GM12878 (cell line): Measurements from ENCODE around the gene PLPP3. TPM values are rescaled to one million over a fixed set of nuclear protein-coding genes. Genes with fewer than 3 reads are reported as not detected.

Experiments used
- ATAC-seq: fragments of 200-7000 bp; cut with Tn5 transposase; 3 replicates; pipeline ENCODE4 v1.9.1; 2020; ENCODE audit warnings: mild to moderate bottlenecking, moderate library complexity
- BruUV-seq: library from RNA; stranded (reverse); fragments of 400-500 nt; replicated peaks from 2 replicates; lab custom pipeline; 2021; lab: Mats Ljungman, UMichigan
- CTCF ChIA-PET: fragments of 300-600 bp; sonication (Branson Sonifier 250); formaldehyde crosslinking; extraction: SDS; loops from one replicate; lab custom pipeline; 2021; ENCODE audit warnings: inconsistent platforms; lab: Yijun Ruan, JAX
- POLR2A ChIA-PET: fragments of 350-600 bp; formaldehyde crosslinking; extraction: SDS; loops from one replicate; lab custom pipeline; 2021; ENCODE audit warnings: inconsistent platforms; lab: Charles Lee
- RAD21 ChIA-PET: fragments of 300-600 bp; sonication (Branson Sonifier 250); formaldehyde crosslinking; loops from one replicate; lab custom pipeline; 2023; ENCODE audit warnings: antibody characterized with exemption; ENCODE audit not compliant: unreplicated experiment; lab: Charles Lee
- SMC1A ChIA-PET: fragments of 300-600 bp; sonication (Branson Sonifier 250); formaldehyde crosslinking; loops from one replicate; lab custom pipeline; 2023; ENCODE audit not compliant: unreplicated experiment, uncharacterized antibody; lab: Charles Lee
- DNase-seq: peaks from one replicate; pipeline ENCODE4 v3.0.0-alpha.2; 2011; ENCODE audit warnings: low read depth, low spot score
- FAIRE-seq: peaks from 3 replicates; lab custom pipeline; 2011; peaks lifted over from hg19 to GRCh38; lab: Jason Lieb, UNC
- H2AFZ ChIP-seq: 2 replicates; pipeline ENCODE4 v1.6.0; 2011; ENCODE audit warnings: low read depth, low read length, control low read depth; ENCODE audit not compliant: control insufficient read depth
- H3K27ac ChIP-seq: 2 replicates; pipeline ENCODE4 v1.5.1; 2011; ENCODE audit warnings: control low read depth; ENCODE audit not compliant: control insufficient read depth, insufficient read depth
- H3K27me3 ChIP-seq, 2 experiments: replicated peaks in 1 of 2; 2 replicates each; pipeline versions ENCODE4 v1.6.0 to v1.6.1; 2011; ENCODE audit warnings: low read length in 1 of 2; ENCODE audit not compliant: control insufficient read depth in 2 of 2, insufficient read depth in 2 of 2
- H3K36me3 ChIP-seq, 2 experiments: 2 replicates each; pipeline ENCODE4 v1.5.1; 2011; ENCODE audit warnings: low read length in 1 of 2; ENCODE audit not compliant: control insufficient read depth in 2 of 2, insufficient read depth in 2 of 2
- H3K4me1 ChIP-seq: 2 replicates; pipeline ENCODE4 v1.6.1; 2011; ENCODE audit warnings: mild to moderate bottlenecking, low read length, moderate library complexity, mixed read lengths; ENCODE audit not compliant: control insufficient read depth, insufficient read depth
- H3K4me2 ChIP-seq: 2 replicates; pipeline ENCODE4 v1.6.0; 2011; ENCODE audit warnings: control low read depth; ENCODE audit not compliant: control insufficient read depth, insufficient read depth
- H3K4me3 ChIP-seq: fragments of 200-600 bp; sonication (generic); 2 replicates; pipeline ENCODE4 v1.5.1; 2016
- H3K79me2 ChIP-seq: 2 replicates; pipeline ENCODE4 v1.6.0; 2011; ENCODE audit warnings: low read length; ENCODE audit not compliant: control insufficient read depth, insufficient read depth
- H3K9ac ChIP-seq: 2 replicates; pipeline ENCODE4 v1.8.0; 2011; ENCODE audit warnings: low read length, control low read depth, mixed read lengths; ENCODE audit not compliant: control insufficient read depth, insufficient read depth
- H3K9me3 ChIP-seq: replicated peaks from 3 replicates; pipeline ENCODE4 v1.5.1; 2011; ENCODE audit warnings: mild to moderate bottlenecking, low read length; ENCODE audit not compliant: control insufficient read depth, insufficient read depth
- H4K20me1 ChIP-seq: 2 replicates; pipeline ENCODE4 v1.6.0; 2011; ENCODE audit not compliant: control insufficient read depth, insufficient read depth
- HSF1 ChIP-seq: fragments of 150-350 bp; IDR thresholded peaks from 2 replicates; pipeline ENCODE4 v1.6.1; 2014; ENCODE audit warnings: mild to moderate bottlenecking, low read depth, low read length
- MYB ChIP-seq: fragments of 150-350 bp; IDR thresholded peaks from 2 replicates; pipeline ENCODE4 v1.6.1; 2014; ENCODE audit warnings: mild to moderate bottlenecking, low read depth, low read length, borderline replicate concordance
- POLR2AphosphoS2 ChIP-seq: IDR thresholded peaks from 2 replicates; pipeline ENCODE4 v1.6.1; 2011; ENCODE audit warnings: low read depth, mild to moderate bottlenecking, low read length, improper control_type of control experiment, moderate library complexity
- POLR2AphosphoS5 ChIP-seq: IDR thresholded peaks from 2 replicates; pipeline ENCODE4 v1.6.1; 2011; ENCODE audit warnings: mild to moderate bottlenecking, low read length, inconsistent platforms
- POU2F2 ChIP-seq: IDR thresholded peaks from 3 replicates; pipeline ENCODE4 v1.6.1; 2011; ENCODE audit warnings: low read depth, mild to moderate bottlenecking, low read length, borderline replicate concordance
- RELA ChIP-seq: fragments of 450-650 bp; IDR thresholded peaks from 2 replicates; pipeline ENCODE4 v1.8.0; 2014; ENCODE audit warnings: borderline replicate concordance; ENCODE audit not compliant: partially characterized antibody
- SP1 ChIP-seq: IDR thresholded peaks from one replicate; pipeline ENCODE4 v1.6.1; 2011; ENCODE audit warnings: low read depth, low read length
- SPI1 ChIP-seq: IDR thresholded peaks from 2 replicates; pipeline ENCODE4 v1.6.1; 2011; ENCODE audit warnings: low read depth, mild to moderate bottlenecking, low read length, moderate library complexity, borderline replicate concordance; ENCODE audit not compliant: insufficient read depth
- TCF12 ChIP-seq: IDR thresholded peaks from 2 replicates; pipeline ENCODE4 v1.6.1; 2011; ENCODE audit warnings: low read depth, mild to moderate bottlenecking, low read length
- ZSCAN29 ChIP-seq: fragments of 450-650 bp; IDR thresholded peaks from 2 replicates; pipeline ENCODE4 v1.6.1; 2017; ENCODE audit warnings: mild to moderate bottlenecking, moderate library complexity
- ZZZ3 ChIP-seq: IDR thresholded peaks from 2 replicates; pipeline ENCODE4 v1.6.1; 2011; ENCODE audit warnings: low read depth; ENCODE audit not compliant: control insufficient read depth, insufficient read length
- WGBS: methylation state at CpG from one replicate; pipeline ENCODE4 v1.1.6; 2016; ENCODE audit warnings: low lambda C conversion rate; ENCODE audit not compliant: insufficient replicate concordance, insufficient coverage; ENCODE audit errors: missing lambda C conversion rate; 5-methylcytosine and 5-hydroxymethylcytosine counted together
- in situ Hi-C: fragments of 300-500 bp; cut with MboI; formaldehyde crosslinking; loops from 9 replicates; pipeline ENCODE4 v1.14.3; 2018; ENCODE audit warnings: mixed read lengths
- intact Hi-C: fragments of 100-400 bp; cut with micrococcal nuclease; formaldehyde crosslinking; loops from one replicate; pipeline ENCODE4 v1.14.2; 2022; ENCODE audit not compliant: unreplicated experiment
- polyA plus RNA-seq, 11 experiments: library from polyadenylated mRNA; depleted of rRNA in 4 of 11; unstranded in 6 of 11; stranded (reverse) in 5 of 11; fragments of >200 nt; fragmentation: Nextera tagmentation in 4 of 11; fragmentation: Illumina TruSeq in 1 of 11; extraction: Ambion mirVana in 4 of 11; extraction: Trizol in 1 of 11; gene quantifications; 1 replicate in 1 of 11; 2 replicates in 10 of 11; pipeline versions ENCODE4 v1.2.1 to v1.2.3, GENCODE V29; 2011 to 2016; ENCODE audit warnings: inconsistent platforms in 2 of 11, missing spikeins in 2 of 11, low read depth in 1 of 11
- total RNA-seq, 4 experiments: library from RNA; depleted of rRNA in 3 of 4; stranded (reverse); fragments of >200 nt in 3 of 4; fragmentation: Illumina TruSeq in 1 of 4; extraction: Trizol in 1 of 4; gene quantifications; 2 replicates each; pipeline versions ENCODE4 v1.2.1 to v1.2.3, GENCODE V29; 2013 to 2021

PLPP3 gene
- total and polyA plus RNA-seq, 10 of the 15 experiments (the other 5 are each of a cell fraction or from before 2014, with no cell fraction given), result 6.4 to 26.8 (median 9.5) TPM

- Histone ChIP-seq H3K4me2 (no peak overlapping the region), H3K9me3 (no peaks in the 10 kb centered on the region), H3K27me3 (no peaks in the 10 kb centered on the region), H3K27ac (no peak overlapping the region), H2AFZ (no peak overlapping the region), H3K4me3 (no peak overlapping the region), H4K20me1 (no peaks in the 10 kb centered on the region), H3K9ac (no peak overlapping the region), H3K4me1 (no peaks in the 10 kb centered on the region), H3K79me2 (no peaks in the 10 kb centered on the region), H3K36me3 (no peaks in the 10 kb centered on the region)
- DNase-seq (no peak), FAIRE-seq (no peak), ATAC-seq (no peak)
- ChIA-PET CTCF (interaction anchor here (0.6 to 15.6 kb wide), 30 partner anchors 11 to 1641 kb away, joined by 3 to 257 read pairs (median 18); no protein-coding TSS in a partner anchor), POLR2A (no interaction called here), SMC1A (interaction anchor here (0.7 to 19.1 kb wide), 25 partner anchors 11 to 1312 kb away, joined by 3 to 348 read pairs (median 8); no protein-coding TSS in a partner anchor), RAD21 (interaction anchor here (0.9 to 6.1 kb wide), 13 partner anchors 22 to 1637 kb away, joined by 3 to 78 read pairs (median 24); no protein-coding TSS in a partner anchor)
- 27% methylated on average over 5 of the region's 5 CpGs for WGBS
- BruUV-seq, result no TSS peak
- intact Hi-C loops, result loop anchor here (1.0 to 10.0 kb wide), 10 partner anchors 121 to 1441 kb away; no protein-coding TSS in a partner anchor
- in situ Hi-C loops, result loop anchor here (10.0 kb wide), 4 partner anchors 721 to 1211 kb away; no protein-coding TSS in a partner anchor
- TF ChIP-seq POLR2AphosphoS2 (no peak), POLR2AphosphoS5 (no peak), TCF12 (no peak), SPI1 (no peak), ZSCAN29 (no peak), MYB (no peak), POU2F2 (no peak), HSF1 (no peak), RELA (no peak), ZZZ3 (no peak), SP1 (no peak)
Measured at GRCh38 chr1:56585985-56586384, 6.6 kb upstream of the PLPP3 start.
